H1 (cell line): ENCODE data around the gene TEAD4. TPM values are rescaled to one million over a fixed set of nuclear protein-coding genes. Genes with fewer than 3 reads are reported as not detected.

Source experiments
- MAFK ChIP-seq: IDR thresholded peaks from 2 replicates; pipeline ENCODE4 v1.6.1; 2012; ENCODE audit warnings: low read depth, mild to moderate bottlenecking, improper control_type of control experiment, low read length
- polyA plus RNA-seq, 7 experiments: library from polyadenylated mRNA; depleted of rRNA in 3 of 7; stranded (reverse) in 5 of 7; unstranded in 2 of 7; fragments of >200 nt in 5 of 7; fragments of 200-250 nt in 2 of 7; gene quantifications; 1 replicate in 5 of 7; 2 replicates in 1 of 7; 4 replicates in 1 of 7; pipeline versions ENCODE4 v1.2.1 to v1.2.3, GENCODE V29; 2011 to 2013; ENCODE audit warnings: missing spikeins in 2 of 7, mixed read lengths in 2 of 7
- total RNA-seq: library from RNA; stranded (reverse); fragmentation: NEBNext Ultra II Directional; extraction: Animal tissue kit (Norgen Biotek cat#: 25700); gene quantifications from 2 replicates; pipeline ENCODE4 v1.2.1, GENCODE V29; 2021

Gene TEAD4
- total and polyA plus RNA-seq, 2 of the 8 experiments (the other 6 are each of a cell fraction or from before 2014, with no cell fraction given) = 56.7 to 116 TPM

DNA sequence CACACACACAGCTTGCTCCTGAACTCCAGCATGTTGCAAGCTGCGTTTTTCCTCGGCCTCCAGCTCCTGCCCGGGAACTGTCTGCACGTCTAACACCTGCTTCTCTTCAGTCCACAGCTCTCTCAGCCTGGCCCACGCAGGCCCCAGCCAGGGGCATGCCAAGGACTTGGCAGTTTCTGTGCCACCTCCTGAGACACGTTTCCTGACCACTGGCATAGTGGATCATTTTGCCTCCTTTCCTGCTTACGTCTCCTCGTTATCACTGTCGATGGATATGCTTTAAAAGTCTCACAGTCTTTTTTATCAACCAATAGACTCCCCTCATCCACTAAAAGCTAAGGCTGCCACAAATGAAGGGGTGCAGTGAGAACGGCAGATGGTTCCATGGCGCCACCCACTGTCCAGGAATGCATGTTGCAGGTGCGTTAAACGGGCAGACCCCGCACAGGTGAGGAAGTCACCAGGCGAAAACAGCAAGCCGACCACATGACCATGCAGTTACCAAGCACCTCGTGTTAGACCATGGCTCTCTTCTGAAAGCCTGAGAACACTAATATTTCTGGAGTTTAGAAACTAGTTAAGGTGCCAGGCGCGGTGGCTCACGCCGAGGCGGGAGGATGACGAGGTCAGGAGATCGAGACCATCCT, 14.7 kb upstream of the TEAD4 start (continued):
- no peak for TF ChIP-seq MAFK
